PC-3 (cell line): Measurements from ENCODE around the gene HECW1. TPM values are rescaled to one million over a fixed set of nuclear protein-coding genes. Genes with fewer than 3 reads are reported as not detected.

ENCODE experiments used
- ATAC-seq: fragments of 200-7000 bp; cut with Tn5 transposase; 2 replicates; pipeline ENCODE4 v1.9.1; 2020; ENCODE audit warnings: mild to moderate bottlenecking, moderate library complexity
- BruUV-seq: library from RNA; stranded (reverse); fragments of 400-500 nt; replicated peaks from 2 replicates; lab custom pipeline; 2021; lab: Mats Ljungman, UMichigan
- CTCF ChIA-PET: fragments of 300-600 bp; sonication (Branson Sonifier 250); formaldehyde crosslinking; loops from one replicate; lab custom pipeline; 2022; ENCODE audit warnings: antibody characterized with exemption; lab: Charles Lee
- POLR2A ChIA-PET: fragments of 300-600 bp; sonication (Branson Sonifier 250); formaldehyde crosslinking; loops from one replicate; lab custom pipeline; 2022; ENCODE audit warnings: antibody characterized with exemption; ENCODE audit not compliant: unreplicated experiment; lab: Charles Lee
- DNase-seq: peaks from one replicate; pipeline ENCODE4 v3.0.0-alpha.2; 2015
- H2AFZ ChIP-seq: fragments of 300-600 bp; sonication (generic); 2 replicates; pipeline ENCODE4 v1.6.0; 2016; ENCODE audit warnings: antibody characterized with exemption, low read length
- H3F3A ChIP-seq: fragments of 300-600 bp; sonication (generic); one replicate; pipeline ENCODE4 v1.6.0; 2017; ENCODE audit warnings: antibody characterized with exemption, low read length, control low read depth, mild to moderate bottlenecking; ENCODE audit not compliant: unreplicated experiment
- H3K27ac ChIP-seq: fragments of 300-600 bp; sonication (generic); 2 replicates; pipeline ENCODE4 v1.5.1; 2016; ENCODE audit warnings: mild to moderate bottlenecking, low read length
- H3K27me3 ChIP-seq: fragments of 300-600 bp; sonication (generic); 2 replicates; pipeline ENCODE4 v1.6.1; 2016; ENCODE audit warnings: low read length, mixed read lengths
- H3K36me3 ChIP-seq: fragments of 300-600 bp; sonication (generic); 2 replicates; pipeline ENCODE4 v1.6.1; 2016; ENCODE audit warnings: low read depth, mixed run types, low read length, mixed read lengths
- H3K4me1 ChIP-seq: fragments of 300-600 bp; sonication (generic); 2 replicates; pipeline ENCODE4 v1.5.1; 2016; ENCODE audit warnings: low read length; ENCODE audit not compliant: insufficient read depth
- H3K4me2 ChIP-seq: fragments of 300-600 bp; sonication (generic); 2 replicates; pipeline ENCODE4 v1.6.0; 2016; ENCODE audit warnings: low read length
- H3K4me3 ChIP-seq: fragments of 300-600 bp; sonication (generic); 2 replicates; pipeline ENCODE4 v1.5.1; 2016; ENCODE audit warnings: mild to moderate bottlenecking, low read length, mixed read lengths
- H3K79me2 ChIP-seq: fragments of 300-600 bp; sonication (generic); 2 replicates; pipeline ENCODE4 v1.6.1; 2017; ENCODE audit warnings: low read length, mixed read lengths
- H3K9ac ChIP-seq: fragments of 300-600 bp; sonication (generic); 2 replicates; pipeline ENCODE4 v1.6.0; 2016; ENCODE audit warnings: mild to moderate bottlenecking, low read length
- H3K9me2 ChIP-seq: fragments of 300-600 bp; sonication (generic); replicated peaks from 2 replicates; pipeline ENCODE4 v1.6.1; 2016; ENCODE audit warnings: mixed run types, low read length, mixed read lengths
- H3K9me3 ChIP-seq: fragments of 300-600 bp; sonication (generic); 2 replicates; pipeline ENCODE4 v1.6.1; 2016; ENCODE audit warnings: low read length, mixed read lengths
- H4K20me1 ChIP-seq: fragments of 300-600 bp; sonication (generic); 2 replicates; pipeline ENCODE4 v1.6.1; 2016; ENCODE audit warnings: low read length, mixed read lengths
- EZH2 ChIP-seq: fragments of 300-600 bp; sonication (generic); IDR thresholded peaks from one replicate; pipeline ENCODE4 v1.6.1; 2017; ENCODE audit warnings: antibody characterized with exemption, mild to moderate bottlenecking, low read length; ENCODE audit not compliant: unreplicated experiment
- EZH2phosphoT487 ChIP-seq: fragments of 300-600 bp; sonication (generic); IDR thresholded peaks from 2 replicates; pipeline ENCODE4 v1.6.1; 2018; ENCODE audit warnings: mild to moderate bottlenecking, antibody characterized with exemption, low read length, borderline replicate concordance
- intact Hi-C: fragments of 100-400 bp; cut with micrococcal nuclease; formaldehyde crosslinking; loops from 2 replicates; pipeline ENCODE4 v1.9.0; 2023
- total RNA-seq: library from RNA; depleted of rRNA; stranded (reverse); fragments of >200 nt; gene quantifications from 2 replicates; pipeline ENCODE4 v1.2.3, GENCODE V29; 2014
- TF ChIP-seq, protein P1 (sequence below): fragments of 300-600 bp; sonication (generic); conservative IDR thresholded peaks from 2 replicates; pipeline ENCODE4 v1.5.1; 2017; ENCODE audit warnings: antibody characterized with exemption, low read depth, mild to moderate bottlenecking, low read length

HECW1 gene
- total RNA-seq, 1 experiment from 2014 or later: 3.0 TPM

DNA sequence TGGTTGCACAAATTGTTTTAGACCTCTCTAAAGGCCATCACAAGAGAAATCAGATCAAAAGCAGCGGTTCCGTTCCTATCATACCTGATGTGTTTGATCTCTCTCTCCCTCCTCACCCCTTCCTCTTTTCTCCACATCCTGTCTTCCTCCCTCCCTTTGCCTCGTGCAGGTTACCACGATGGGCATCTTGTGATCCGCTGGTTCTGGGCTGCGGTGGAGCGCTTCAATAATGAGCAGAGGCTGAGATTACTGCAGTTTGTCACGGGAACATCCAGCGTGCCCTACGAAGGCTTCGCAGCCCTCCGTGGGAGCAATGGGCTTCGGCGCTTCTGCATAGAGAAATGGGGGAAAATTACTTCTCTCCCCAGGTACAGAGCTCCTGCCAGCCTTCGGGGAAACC is 442.0 kb downstream of the HECW1 start:
- H3K27me3 ChIP-seq: no peaks in the 10 kb centered on the region
- H4K20me1 ChIP-seq: no peaks in the 10 kb centered on the region
- CTCF ChIA-PET: no interaction called here
- no peak overlapping the region for H3K9ac ChIP-seq
- H3K9me3 ChIP-seq: no peaks in the 10 kb centered on the region
- ATAC-seq: no peak
- H3F3A ChIP-seq: no peaks in the 10 kb centered on the region
- no peaks in the 10 kb centered on the region for H3K9me2 ChIP-seq
- no peak overlapping the region for H2AFZ ChIP-seq
- H3K4me2 ChIP-seq: no peak overlapping the region
- POLR2A ChIA-PET: no interaction called here
- no peak overlapping the region for H3K4me3 ChIP-seq
- H3K4me1 ChIP-seq: peaks cover 10% of the 10 kb centered on the region
- no peak for DNase-seq
- TF ChIP-seq EZH2 (no peak), EZH2phosphoT487 (no peak)
- TF ChIP-seq, protein P1, sequence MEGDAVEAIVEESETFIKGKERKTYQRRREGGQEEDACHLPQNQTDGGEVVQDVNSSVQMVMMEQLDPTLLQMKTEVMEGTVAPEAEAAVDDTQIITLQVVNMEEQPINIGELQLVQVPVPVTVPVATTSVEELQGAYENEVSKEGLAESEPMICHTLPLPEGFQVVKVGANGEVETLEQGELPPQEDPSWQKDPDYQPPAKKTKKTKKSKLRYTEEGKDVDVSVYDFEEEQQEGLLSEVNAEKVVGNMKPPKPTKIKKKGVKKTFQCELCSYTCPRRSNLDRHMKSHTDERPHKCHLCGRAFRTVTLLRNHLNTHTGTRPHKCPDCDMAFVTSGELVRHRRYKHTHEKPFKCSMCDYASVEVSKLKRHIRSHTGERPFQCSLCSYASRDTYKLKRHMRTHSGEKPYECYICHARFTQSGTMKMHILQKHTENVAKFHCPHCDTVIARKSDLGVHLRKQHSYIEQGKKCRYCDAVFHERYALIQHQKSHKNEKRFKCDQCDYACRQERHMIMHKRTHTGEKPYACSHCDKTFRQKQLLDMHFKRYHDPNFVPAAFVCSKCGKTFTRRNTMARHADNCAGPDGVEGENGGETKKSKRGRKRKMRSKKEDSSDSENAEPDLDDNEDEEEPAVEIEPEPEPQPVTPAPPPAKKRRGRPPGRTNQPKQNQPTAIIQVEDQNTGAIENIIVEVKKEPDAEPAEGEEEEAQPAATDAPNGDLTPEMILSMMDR: no peak
- intact Hi-C loops: no loop called here
- no TSS peak for BruUV-seq
- no peaks in the 10 kb centered on the region for H3K79me2 ChIP-seq
- H3K27ac ChIP-seq: no peak overlapping the region
- no peaks in the 10 kb centered on the region for H3K36me3 ChIP-seq

DNA sequence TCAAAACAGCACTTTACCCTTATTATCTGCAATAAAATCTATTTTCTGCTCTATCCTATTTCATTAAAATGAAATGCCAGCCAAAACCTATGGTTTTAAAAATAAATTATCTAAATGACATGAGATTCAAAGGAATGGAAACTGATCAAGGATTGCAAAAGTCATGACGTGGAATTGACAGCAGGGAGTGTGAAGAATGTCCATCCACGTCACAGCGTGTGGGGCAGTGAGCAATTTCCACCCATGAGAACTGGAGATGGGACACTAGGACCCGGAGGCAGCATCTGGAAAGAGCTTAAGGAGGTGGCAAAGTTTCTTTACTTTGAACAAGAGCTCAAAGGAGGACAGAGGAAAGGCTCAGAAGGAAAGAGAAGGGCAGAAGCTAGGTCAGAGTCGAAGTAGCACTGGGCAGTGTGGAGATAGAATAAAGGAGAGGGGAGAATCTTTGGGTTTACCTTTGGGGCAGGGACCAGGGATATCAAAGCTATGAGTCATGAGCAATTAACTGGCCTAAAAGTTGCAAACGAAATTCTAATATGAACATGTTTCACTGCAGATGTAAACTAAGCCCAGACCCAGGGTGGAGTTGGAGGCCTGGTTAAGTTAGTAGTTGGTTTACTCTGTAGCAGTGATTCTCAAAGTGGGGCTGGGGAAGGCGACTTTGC is 445.5 kb downstream of the HECW1 start:
- Histone ChIP-seq H3K79me2 (no peaks in the 10 kb centered on the region), H3K4me1 (peaks cover 14% of the 10 kb centered on the region), H2AFZ (no peak overlapping the region), H3K9me3 (no peaks in the 10 kb centered on the region), H4K20me1 (no peaks in the 10 kb centered on the region), H3K9me2 (no peaks in the 10 kb centered on the region), H3K4me3 (no peak overlapping the region), H3F3A (no peaks in the 10 kb centered on the region), H3K27ac (no peak overlapping the region), H3K4me2 (peak overlapping the region; percentile 23; the same call in 1 of the 2 replicates), H3K9ac (no peak overlapping the region), H3K36me3 (no peaks in the 10 kb centered on the region), H3K27me3 (no peaks in the 10 kb centered on the region)
- POLR2A ChIA-PET: interaction anchor here (0.6 to 1.0 kb wide), 2 partner anchors 25 to 1303 kb away, joined by 3 to 6 read pairs; partner anchors contain the start of gene STK17A
- intact Hi-C loops: no loop called here
- no TSS peak for BruUV-seq
- TF ChIP-seq, protein P1: no peak
- TF ChIP-seq EZH2phosphoT487 (no peak), EZH2 (no peak)
- ATAC-seq: peak; percentile 96
- CTCF ChIA-PET: interaction anchor here (1.5 kb wide), 1 partner anchor 25 kb away, joined by 5 read pairs; the partner anchor contains the start of gene STK17A
- DNase-seq: peak; percentile 58
